ENCODE results near the gene TUT4. TPM values are rescaled to one million over a fixed set of nuclear protein-coding genes. Genes with fewer than 3 reads are reported as not detected.

Gene TUT4
- total and polyA plus RNA-seq, 2 donors (not counting 3 experiments of a cell fraction or from before 2014, with no cell fraction given): 24.7 to 41.2 TPM

GRCh38 chr1:52502789-52503188 is 50.1 kb downstream of the TUT4 start:
- dilution Hi-C loops (cut with MboI; ENCODE audit: extremely low pct_ligation_motif_present, low sequenced_read_pairs): no loop called here
- Histone ChIP-seq H3K9me1 (replicated peaks; ENCODE audit: control insufficient read depth, extremely low read depth, insufficient read depth, low read length) (no peaks in the 10 kb centered on the region), H3K4me2 (ENCODE audit: insufficient read depth, low read length) (no peak overlapping the region), H3K27me3 (ENCODE audit: control insufficient read depth in 2 of 2, insufficient read depth in 2 of 2, low read length in 2 of 2) (no peaks in the 10 kb centered on the region), H3K36me3 (ENCODE audit: control insufficient read depth in 2 of 2, extremely low read depth in 1 of 2, insufficient read depth in 2 of 2, low read length in 2 of 2) (no peaks in the 10 kb centered on the region), H3K9me3 (replicated peaks; ENCODE audit: control insufficient read depth, insufficient read depth, low read length) (no peaks in the 10 kb centered on the region), H3K27ac (ENCODE audit: insufficient read depth, low read depth, low read length) (no peak overlapping the region), H3K4me3 (replicated peaks in 1 of 3; ENCODE audit: insufficient read depth in 1 of 3, low read depth in 1 of 3, low read length in 3 of 3) (no peak overlapping the region), H4K20me1 (replicated peaks; ENCODE audit: control insufficient read depth, extremely low read depth, insufficient read depth, low read length) (no peaks in the 10 kb centered on the region), H3K79me2 (ENCODE audit: control insufficient read depth, insufficient read depth, low read length) (no peaks in the 10 kb centered on the region), H3K9ac (replicated peaks; ENCODE audit: extremely low read depth, insufficient read depth, low read length) (no peak overlapping the region), H2AFZ (ENCODE audit: low read depth, low read length) (no peak overlapping the region), H3K4me1 (ENCODE audit: control insufficient read depth, extremely low read depth, insufficient read depth, low read length) (no peaks in the 10 kb centered on the region)
- CTCF ChIA-PET: no interaction called here
- DNase-seq (ENCODE audit: low read depth, low spot score): no peak
- intact Hi-C loops (cut with micrococcal nuclease): no loop called here
- TF ChIP-seq, protein P1, sequence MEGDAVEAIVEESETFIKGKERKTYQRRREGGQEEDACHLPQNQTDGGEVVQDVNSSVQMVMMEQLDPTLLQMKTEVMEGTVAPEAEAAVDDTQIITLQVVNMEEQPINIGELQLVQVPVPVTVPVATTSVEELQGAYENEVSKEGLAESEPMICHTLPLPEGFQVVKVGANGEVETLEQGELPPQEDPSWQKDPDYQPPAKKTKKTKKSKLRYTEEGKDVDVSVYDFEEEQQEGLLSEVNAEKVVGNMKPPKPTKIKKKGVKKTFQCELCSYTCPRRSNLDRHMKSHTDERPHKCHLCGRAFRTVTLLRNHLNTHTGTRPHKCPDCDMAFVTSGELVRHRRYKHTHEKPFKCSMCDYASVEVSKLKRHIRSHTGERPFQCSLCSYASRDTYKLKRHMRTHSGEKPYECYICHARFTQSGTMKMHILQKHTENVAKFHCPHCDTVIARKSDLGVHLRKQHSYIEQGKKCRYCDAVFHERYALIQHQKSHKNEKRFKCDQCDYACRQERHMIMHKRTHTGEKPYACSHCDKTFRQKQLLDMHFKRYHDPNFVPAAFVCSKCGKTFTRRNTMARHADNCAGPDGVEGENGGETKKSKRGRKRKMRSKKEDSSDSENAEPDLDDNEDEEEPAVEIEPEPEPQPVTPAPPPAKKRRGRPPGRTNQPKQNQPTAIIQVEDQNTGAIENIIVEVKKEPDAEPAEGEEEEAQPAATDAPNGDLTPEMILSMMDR (IDR thresholded peaks at IDR 0.05; ENCODE audit: extremely low read depth in 1 of 2, insufficient read depth in 1 of 2, low read depth in 1 of 2, low read length in 2 of 2): no peak
- TF ChIP-seq EZH2 (IDR thresholded peaks at IDR 0.05; ENCODE audit: borderline replicate concordance, low read depth, low read length, severe bottlenecking) (no peak), FOS (IDR thresholded peaks at IDR 0.05; ENCODE audit: borderline replicate concordance, insufficient read depth, low read length) (no peak), JUN (IDR thresholded peaks at IDR 0.05; ENCODE audit: borderline replicate concordance, insufficient read depth, insufficient read length, low read depth) (no peak), GATA2 (IDR thresholded peaks at IDR 0.05; ENCODE audit: insufficient read depth, insufficient read length, low read depth, low read length) (no peak), MAX (IDR thresholded peaks at IDR 0.05; ENCODE audit: insufficient read depth, insufficient read length) (no peak), POLR2A (IDR thresholded peaks at IDR 0.05; ENCODE audit: low read depth, low read length) (no peak)
- no peak for FAIRE-seq
- POLR2A ChIA-PET: no interaction called here
- no TSS peak for BruUV-seq (replicated peaks)

Measured in endothelial cell of umbilical vein (primary cell).